ENCODE measurements around the gene EBI3.

GRCh38 chr19:4268816-4269430, 39.6 kb downstream of the EBI3 start:
- TF ChIP-seq PHF8 (conservative IDR thresholded peaks at IDR 0.05; ENCODE audit: low read depth, low read length), result no peak
- no peak for TF ChIP-seq RFX5 (IDR thresholded peaks at IDR 0.05; ENCODE audit: borderline replicate concordance, low read depth, low read length)
- TF ChIP-seq CHD1 (IDR thresholded peaks at IDR 0.05; ENCODE audit: low read depth, low read length), result no peak
- TF ChIP-seq POLR2AphosphoS5 (IDR thresholded peaks at IDR 0.05; ENCODE audit: low read depth, low read length), result no peak
- TF ChIP-seq EP300 (IDR thresholded peaks at IDR 0.05; ENCODE audit: borderline replicate concordance in 1 of 2, low read depth in 2 of 2, low read length in 2 of 2), result no peak
- no peak for TF ChIP-seq SP1 (IDR thresholded peaks at IDR 0.05; ENCODE audit: low read depth, low read length)
- no peak for TF ChIP-seq E2F6 (IDR thresholded peaks at IDR 0.05)
- no peak for TF ChIP-seq ZNF274 (IDR thresholded peaks at IDR 0.05; ENCODE audit: borderline replicate concordance, extremely low read depth, low read length)
- TF ChIP-seq MAX (IDR thresholded peaks at IDR 0.05), result no peak
- TF ChIP-seq TEAD4 (IDR thresholded peaks at IDR 0.05; ENCODE audit: low read depth, low read length), result no peak
- no peak for TF ChIP-seq TCF12 (IDR thresholded peaks at IDR 0.05; ENCODE audit: low read depth, low read length)
- TF ChIP-seq, protein P1, sequence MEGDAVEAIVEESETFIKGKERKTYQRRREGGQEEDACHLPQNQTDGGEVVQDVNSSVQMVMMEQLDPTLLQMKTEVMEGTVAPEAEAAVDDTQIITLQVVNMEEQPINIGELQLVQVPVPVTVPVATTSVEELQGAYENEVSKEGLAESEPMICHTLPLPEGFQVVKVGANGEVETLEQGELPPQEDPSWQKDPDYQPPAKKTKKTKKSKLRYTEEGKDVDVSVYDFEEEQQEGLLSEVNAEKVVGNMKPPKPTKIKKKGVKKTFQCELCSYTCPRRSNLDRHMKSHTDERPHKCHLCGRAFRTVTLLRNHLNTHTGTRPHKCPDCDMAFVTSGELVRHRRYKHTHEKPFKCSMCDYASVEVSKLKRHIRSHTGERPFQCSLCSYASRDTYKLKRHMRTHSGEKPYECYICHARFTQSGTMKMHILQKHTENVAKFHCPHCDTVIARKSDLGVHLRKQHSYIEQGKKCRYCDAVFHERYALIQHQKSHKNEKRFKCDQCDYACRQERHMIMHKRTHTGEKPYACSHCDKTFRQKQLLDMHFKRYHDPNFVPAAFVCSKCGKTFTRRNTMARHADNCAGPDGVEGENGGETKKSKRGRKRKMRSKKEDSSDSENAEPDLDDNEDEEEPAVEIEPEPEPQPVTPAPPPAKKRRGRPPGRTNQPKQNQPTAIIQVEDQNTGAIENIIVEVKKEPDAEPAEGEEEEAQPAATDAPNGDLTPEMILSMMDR (IDR thresholded peaks at IDR 0.05; ENCODE audit: control extremely low read depth in 1 of 3, insufficient read depth in 1 of 3, low read depth in 1 of 3, low read length in 3 of 3), result peak in 1 of 3 experiments; percentile 17; a peak in 1 of 4 replicates
- no peak for TF ChIP-seq RXRA (IDR thresholded peaks at IDR 0.05; ENCODE audit: insufficient read depth, low read depth, low read length)
- no peak for TF ChIP-seq POLR2A (IDR thresholded peaks at IDR 0.05; ENCODE audit: control extremely low read depth in 1 of 2, low read depth in 2 of 2, low read length in 2 of 2)

Data from H1 (cell line).